Neutrophil (primary cell): ENCODE measurements around the gene KCNH5.
"Not testable (repeated sequence)": the region's sequence is repeated elsewhere in the genome, so short reads cannot be mapped to it uniquely, and the experiment has no call there.

ENCODE experiments used
- H3K27ac ChIP-seq: fragments of 200-600 bp; sonication (generic); 2 replicates; pipeline ENCODE4 v1.5.1; 2016; ENCODE audit warnings: mild to moderate bottlenecking, moderate library complexity
- H3K27me3 ChIP-seq: fragments of 200-600 bp; sonication (generic); 2 replicates; pipeline ENCODE4 v1.6.0; 2016; ENCODE audit warnings: mild to moderate bottlenecking
- H3K36me3 ChIP-seq: fragments of 200-600 bp; sonication (generic); 2 replicates; pipeline ENCODE4 v1.5.1; 2017
- H3K4me1 ChIP-seq, 2 experiments: fragments of 200-600 bp in 1 of 2; sonication (generic) in 1 of 2; 1 replicate in 1 of 2; 2 replicates in 1 of 2; pipeline versions ENCODE4 v1.5.1 to v1.6.1; 2013 to 2016; ENCODE audit warnings: low read depth in 1 of 2, low read length in 1 of 2, mild to moderate bottlenecking in 1 of 2, moderate library complexity in 1 of 2; ENCODE audit not compliant: control insufficient read depth in 1 of 2, insufficient read depth in 1 of 2
- H3K4me3 ChIP-seq, 2 experiments: fragments of 200-600 bp in 1 of 2; sonication (generic) in 1 of 2; 1 replicate in 1 of 2; 2 replicates in 1 of 2; pipeline ENCODE4 v1.5.1; 2013 to 2016; ENCODE audit warnings: low read depth in 1 of 2, low read length in 1 of 2, mild to moderate bottlenecking in 1 of 2, moderate library complexity in 1 of 2
- H3K9me3 ChIP-seq: fragments of 200-600 bp; sonication (generic); 2 replicates; pipeline ENCODE4 v1.5.1; 2016
- TF ChIP-seq, protein P1 (sequence below): fragments of 200-600 bp; sonication (generic); IDR thresholded peaks from 2 replicates; pipeline ENCODE4 v1.5.1; 2016; ENCODE audit warnings: antibody characterized with exemption

KCNH5 gene

DNA sequence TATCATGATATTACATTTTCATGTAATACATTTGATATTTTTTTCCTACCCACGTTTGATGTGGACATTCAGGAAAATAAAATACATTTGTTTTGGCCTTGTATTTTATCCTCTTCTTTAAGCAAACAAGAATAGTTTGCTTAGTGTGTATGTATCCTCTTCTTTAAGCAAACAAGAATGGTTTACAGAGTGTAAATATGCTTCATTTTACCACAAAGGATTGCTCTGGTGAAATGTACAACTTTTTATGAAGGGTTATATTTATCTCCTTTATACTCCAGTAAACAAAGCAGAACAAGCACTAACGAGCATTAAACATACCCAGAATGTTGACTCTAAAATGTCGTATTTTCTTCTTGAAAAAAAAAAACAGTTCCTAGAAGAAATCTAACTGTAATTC lies 244.7 kb downstream of the KCNH5 start:
- TF ChIP-seq, protein P1, sequence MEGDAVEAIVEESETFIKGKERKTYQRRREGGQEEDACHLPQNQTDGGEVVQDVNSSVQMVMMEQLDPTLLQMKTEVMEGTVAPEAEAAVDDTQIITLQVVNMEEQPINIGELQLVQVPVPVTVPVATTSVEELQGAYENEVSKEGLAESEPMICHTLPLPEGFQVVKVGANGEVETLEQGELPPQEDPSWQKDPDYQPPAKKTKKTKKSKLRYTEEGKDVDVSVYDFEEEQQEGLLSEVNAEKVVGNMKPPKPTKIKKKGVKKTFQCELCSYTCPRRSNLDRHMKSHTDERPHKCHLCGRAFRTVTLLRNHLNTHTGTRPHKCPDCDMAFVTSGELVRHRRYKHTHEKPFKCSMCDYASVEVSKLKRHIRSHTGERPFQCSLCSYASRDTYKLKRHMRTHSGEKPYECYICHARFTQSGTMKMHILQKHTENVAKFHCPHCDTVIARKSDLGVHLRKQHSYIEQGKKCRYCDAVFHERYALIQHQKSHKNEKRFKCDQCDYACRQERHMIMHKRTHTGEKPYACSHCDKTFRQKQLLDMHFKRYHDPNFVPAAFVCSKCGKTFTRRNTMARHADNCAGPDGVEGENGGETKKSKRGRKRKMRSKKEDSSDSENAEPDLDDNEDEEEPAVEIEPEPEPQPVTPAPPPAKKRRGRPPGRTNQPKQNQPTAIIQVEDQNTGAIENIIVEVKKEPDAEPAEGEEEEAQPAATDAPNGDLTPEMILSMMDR = no peak
- no peak overlapping the region for H3K4me3 ChIP-seq
- H3K9me3 ChIP-seq = no peaks in the 10 kb centered on the region
- no peaks in the 10 kb centered on the region for H3K4me1 ChIP-seq
- no peaks in the 10 kb centered on the region for H3K27me3 ChIP-seq
- H3K27ac ChIP-seq = no peak overlapping the region
- H3K36me3 ChIP-seq = no peaks in the 10 kb centered on the region

DNA sequence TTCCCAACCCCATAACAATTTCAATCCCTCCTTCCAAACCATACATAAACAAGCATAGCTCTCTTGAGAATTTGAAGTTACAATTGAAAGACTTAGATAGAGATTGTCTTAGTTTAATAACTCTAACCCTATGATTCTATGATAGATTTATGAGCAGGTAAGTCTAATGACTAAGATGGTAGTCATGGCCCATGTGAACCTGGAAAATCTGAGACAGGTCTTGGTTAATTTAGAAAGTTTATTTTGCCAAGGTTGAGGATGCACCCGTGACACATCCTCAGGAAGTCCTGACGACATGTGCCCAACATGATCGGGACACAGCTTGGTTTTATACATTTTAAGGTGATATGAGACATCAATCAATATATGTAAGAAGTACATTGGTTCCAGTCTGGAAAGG lies 248.8 kb downstream of the KCNH5 start:
- no peaks in the 10 kb centered on the region for H3K9me3 ChIP-seq
- no peak overlapping the region for H3K4me3 ChIP-seq
- no peaks in the 10 kb centered on the region for H3K36me3 ChIP-seq
- H3K27me3 ChIP-seq = no peaks in the 10 kb centered on the region
- no peak overlapping the region for H3K27ac ChIP-seq
- TF ChIP-seq, protein P1 = no peak
- H3K4me1 ChIP-seq = no peaks in the 10 kb centered on the region

DNA sequence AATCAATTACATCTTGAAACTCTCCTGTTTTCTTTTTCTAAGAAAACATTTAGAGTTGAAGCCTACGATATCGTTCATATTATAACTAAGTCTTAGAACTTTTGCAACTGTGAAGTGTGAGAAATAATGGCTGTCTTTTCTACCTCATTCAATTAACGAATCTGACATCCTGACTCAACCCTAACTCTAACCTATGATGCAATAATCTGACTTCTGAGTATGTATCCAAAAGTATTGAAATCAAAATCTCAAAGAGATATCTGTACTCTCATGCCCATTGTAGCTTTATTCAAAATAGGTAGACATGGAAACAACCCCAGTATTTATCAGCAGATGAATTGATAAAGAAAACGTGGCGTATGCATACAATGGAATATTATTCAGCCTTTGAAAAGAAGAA lies 252.7 kb downstream of the KCNH5 start:
- TF ChIP-seq, protein P1 = no peak
- Histone ChIP-seq H3K9me3 (no peaks in the 10 kb centered on the region), H3K4me3 (no peak overlapping the region), H3K27ac (no peak overlapping the region), H3K27me3 (no peaks in the 10 kb centered on the region), H3K4me1 (no peaks in the 10 kb centered on the region), H3K36me3 (no peaks in the 10 kb centered on the region)

DNA sequence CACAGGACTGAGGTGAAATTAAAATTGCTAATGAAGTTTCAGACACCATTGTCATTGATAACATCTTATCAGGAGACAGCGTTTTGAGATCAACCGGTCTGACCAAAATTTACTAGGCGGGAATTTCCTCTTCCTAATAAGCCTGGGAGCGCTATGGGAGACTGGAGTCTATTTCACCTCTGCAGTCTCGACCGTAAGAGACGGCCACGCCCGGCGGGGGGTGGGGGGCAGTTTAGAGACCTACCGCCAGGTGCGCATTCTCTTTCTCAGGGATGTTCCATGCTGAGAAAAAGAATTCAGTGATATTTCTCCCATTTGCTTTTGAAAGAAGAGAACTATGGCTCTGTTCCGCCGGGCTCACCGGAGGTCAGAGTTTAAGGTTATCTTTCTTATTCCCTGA lies 263.9 kb downstream of the KCNH5 start:
- H3K36me3 ChIP-seq, H3K9me3 ChIP-seq, H3K4me1 ChIP-seq, H3K4me3 ChIP-seq, H3K27me3 ChIP-seq, H3K27ac ChIP-seq: not testable (repeated sequence)

DNA sequence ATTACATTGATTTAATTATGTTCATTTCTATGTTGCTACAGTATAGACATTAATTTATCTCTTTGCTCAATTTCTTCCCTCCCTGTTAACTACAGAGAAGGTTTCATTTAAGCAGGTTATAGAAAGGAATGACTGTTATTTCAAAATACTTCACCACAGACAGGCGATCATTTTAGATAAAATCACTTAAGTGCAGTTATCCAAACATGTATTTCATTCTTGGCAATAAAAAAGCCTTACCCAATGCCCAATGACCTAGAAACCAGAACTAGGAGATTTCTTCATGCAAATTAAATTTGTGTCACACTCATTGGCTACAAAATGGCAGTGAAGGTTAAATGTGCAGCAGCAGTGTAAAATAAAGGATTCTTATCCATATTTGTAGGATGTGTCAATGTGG lies 266.4 kb downstream of the KCNH5 start:
- TF ChIP-seq, protein P1 = no peak
- Histone ChIP-seq H3K36me3 (no peaks in the 10 kb centered on the region), H3K27ac (no peak overlapping the region), H3K4me1 (no peaks in the 10 kb centered on the region), H3K27me3 (no peaks in the 10 kb centered on the region), H3K9me3 (no peaks in the 10 kb centered on the region), H3K4me3 (no peak overlapping the region)

DNA sequence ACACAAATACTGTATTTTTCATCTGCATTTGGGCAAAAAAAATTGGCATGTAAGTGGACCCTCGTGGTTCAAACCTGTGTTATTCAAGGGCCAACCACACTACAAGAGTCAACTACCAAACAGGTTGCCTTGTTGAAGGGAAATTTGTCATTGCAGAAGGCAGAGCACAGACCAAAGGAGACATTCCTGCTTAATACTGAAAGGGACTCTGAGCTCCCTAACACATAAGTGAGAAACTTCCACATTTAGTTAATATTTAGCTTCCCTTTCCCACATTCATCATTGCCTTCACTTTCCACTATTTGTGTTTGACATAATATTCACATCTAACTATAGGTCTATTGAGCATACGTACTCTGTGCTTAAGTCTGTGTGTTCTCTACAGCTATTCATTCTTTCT lies 266.9 kb downstream of the KCNH5 start:
- H3K27ac ChIP-seq = no peak overlapping the region
- H3K9me3 ChIP-seq = no peaks in the 10 kb centered on the region
- H3K27me3 ChIP-seq = no peaks in the 10 kb centered on the region
- TF ChIP-seq, protein P1 = no peak
- H3K4me1 ChIP-seq = no peaks in the 10 kb centered on the region
- H3K4me3 ChIP-seq = no peak overlapping the region
- no peaks in the 10 kb centered on the region for H3K36me3 ChIP-seq
